Measurements from ENCODE around the gene FUZ.

GRCh38 chr19:49827034-49827433 is 13.9 kb upstream of the FUZ start:
- TF ChIP-seq POLR2AphosphoS5 (IDR thresholded peaks at IDR 0.05; ENCODE audit: borderline replicate concordance, low read depth, low read length) (no peak), EZH2 (IDR thresholded peaks at IDR 0.05) (no peak), FOXP2 (optimal IDR thresholded peaks at IDR 0.05; ENCODE audit: control extremely low read depth, extremely low read length, insufficient read depth) (no peak)
